GM18517 (cell line): ENCODE measurements around the gene CFAP57.
"Not testable (repeated sequence)": the region's sequence is repeated elsewhere in the genome, so short reads cannot be mapped to it uniquely, and the experiment has no call there.

Source experiments
- ATAC-seq: cut with Tn5 transposase; IDR thresholded peaks from one replicate; pipeline ENCODE4 v1.9.1; 2021; ENCODE audit warnings: mild to moderate bottlenecking, moderate library complexity; ENCODE audit not compliant: unreplicated experiment

CFAP57 gene

DNA sequence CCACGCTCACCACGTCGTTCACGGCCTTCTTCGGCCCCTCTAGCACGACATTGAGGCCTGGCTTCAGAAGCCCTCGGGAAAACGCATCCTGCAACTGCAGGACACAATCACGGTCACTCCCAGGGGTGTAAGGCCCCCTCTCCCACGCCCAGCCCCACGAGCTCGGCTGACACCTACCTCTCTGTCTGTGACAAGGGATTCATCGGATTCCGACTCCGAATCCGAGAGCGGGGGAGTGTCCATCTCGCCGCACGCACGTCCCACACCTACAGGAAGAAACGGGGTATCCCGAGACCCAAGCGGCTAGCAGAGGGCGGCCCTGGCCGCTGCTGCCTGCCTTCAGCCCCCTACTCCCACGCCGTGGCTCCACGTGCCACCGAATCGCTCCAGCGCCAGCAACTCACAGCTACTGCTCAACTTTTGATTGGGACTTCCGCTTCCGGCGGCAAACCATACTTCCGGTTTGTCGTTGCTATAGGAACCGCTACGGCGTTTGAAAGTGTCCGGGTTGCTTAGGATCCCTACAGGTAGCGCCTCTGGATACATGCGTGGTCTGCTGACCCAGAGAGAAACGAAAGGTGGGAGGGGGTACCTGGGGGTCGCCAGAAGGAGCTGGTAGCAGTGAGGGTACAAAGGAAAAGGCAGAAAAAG, at the start of gene CFAP57, which contains the start of gene EBNA1BP2:
TSS of gene CFAP57 (plus strand) at position 455 of the 651 bp plus-strand sequence. CDS start 424 bp downstream, outside the sequence.
TSS of gene EBNA1BP2 (minus strand) at position 415 of the 651 bp plus-strand sequence. CDS start at position 243, 172 bp downstream.
- ATAC-seq = peak; percentile 93

DNA sequence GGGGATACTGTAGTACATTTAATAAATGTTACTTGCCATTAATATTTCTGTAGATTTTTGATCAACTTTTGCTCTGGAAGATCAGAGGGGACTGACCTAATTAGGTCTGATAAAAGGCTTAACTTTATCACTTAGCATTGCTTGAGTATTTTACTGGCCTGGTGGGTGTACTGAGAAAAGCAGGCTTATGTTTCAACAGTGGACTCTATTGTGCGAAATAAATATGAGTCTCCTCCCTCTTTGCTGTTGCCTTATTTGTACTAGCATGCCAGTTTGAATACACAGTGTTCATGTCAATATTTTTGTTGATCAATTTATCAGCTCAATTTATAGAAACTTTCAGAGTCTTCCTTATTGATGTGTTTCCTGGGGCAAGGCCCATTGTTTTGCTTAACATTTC, 49.1 kb upstream of the CFAP57 start:
- ATAC-seq = no peak

DNA sequence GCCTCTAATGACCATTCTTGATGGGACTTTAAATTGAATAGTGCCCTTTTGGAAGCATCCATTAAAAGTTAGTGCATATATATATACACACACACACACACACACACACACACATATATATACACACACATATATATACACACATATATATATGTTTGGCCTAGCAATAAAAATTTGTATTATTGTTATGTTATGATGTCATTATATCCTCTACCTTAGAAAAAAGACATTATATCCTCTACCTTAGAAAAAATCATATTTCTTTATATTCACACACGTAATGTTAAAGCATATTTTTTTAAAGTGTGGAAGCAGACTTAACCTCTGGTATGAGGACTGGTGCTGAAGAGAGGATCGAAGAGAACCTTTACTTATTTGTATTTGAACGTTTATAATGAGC, 43.3 kb upstream of the CFAP57 start:
- no peak for ATAC-seq

DNA sequence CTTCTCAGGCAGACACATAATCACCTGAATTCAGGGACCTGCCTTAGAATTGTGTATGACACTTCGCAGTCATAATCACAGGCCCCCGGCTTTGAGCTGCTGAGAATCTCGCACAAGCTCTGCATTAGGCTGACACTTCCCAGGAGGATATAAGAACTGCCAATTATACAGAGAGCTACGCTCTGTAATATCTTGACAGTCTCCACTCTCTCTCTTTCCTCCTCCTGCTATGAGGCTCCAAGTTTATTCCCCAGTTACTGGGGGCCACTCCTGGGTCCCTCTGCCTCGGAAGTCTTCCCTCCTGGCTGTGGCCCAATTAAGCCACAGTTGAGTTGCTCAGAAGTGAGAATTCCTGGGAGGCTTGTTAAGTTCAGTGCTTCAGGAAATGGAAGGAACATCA, 42.7 kb upstream of the CFAP57 start:
- ATAC-seq = no peak

DNA sequence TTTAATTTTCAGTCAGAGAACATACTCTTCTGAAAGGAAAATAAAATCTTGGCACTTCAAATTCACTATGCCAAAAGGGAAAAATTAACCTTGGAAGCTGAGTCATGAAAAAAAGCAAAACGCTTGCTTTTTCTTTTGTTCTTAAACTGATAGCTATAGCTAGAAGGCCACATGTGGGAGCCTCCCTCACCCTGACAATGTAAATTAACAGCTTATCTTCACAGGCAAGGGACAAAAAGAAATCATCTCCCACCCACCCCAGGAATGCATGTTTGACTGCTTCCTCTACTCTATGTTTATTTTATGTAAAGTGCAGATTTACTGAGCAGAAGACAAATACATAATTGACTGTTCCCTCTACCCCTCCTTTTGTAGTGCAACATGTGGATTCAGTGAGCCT, 38.1 kb upstream of the CFAP57 start:
- ATAC-seq = no peak

DNA sequence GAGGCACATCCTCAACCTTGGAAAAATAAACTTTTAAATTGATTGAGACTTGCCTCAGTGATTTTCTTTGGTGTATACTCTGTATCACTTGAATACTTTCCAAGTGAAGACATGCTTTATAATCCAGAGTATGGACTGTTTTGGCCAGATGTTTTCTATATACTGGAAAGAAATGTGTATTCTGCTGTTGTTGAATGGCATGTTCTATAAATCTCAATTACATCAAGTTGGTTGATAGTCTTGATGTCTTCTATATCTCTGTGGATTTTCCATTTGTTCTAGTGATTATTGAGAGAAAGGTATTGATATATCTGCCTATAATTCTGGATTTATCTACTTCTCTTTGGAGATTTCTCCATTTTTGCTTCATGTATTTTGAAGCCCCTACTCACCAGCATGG, 37.5 kb upstream of the CFAP57 start:
- no peak for ATAC-seq

DNA sequence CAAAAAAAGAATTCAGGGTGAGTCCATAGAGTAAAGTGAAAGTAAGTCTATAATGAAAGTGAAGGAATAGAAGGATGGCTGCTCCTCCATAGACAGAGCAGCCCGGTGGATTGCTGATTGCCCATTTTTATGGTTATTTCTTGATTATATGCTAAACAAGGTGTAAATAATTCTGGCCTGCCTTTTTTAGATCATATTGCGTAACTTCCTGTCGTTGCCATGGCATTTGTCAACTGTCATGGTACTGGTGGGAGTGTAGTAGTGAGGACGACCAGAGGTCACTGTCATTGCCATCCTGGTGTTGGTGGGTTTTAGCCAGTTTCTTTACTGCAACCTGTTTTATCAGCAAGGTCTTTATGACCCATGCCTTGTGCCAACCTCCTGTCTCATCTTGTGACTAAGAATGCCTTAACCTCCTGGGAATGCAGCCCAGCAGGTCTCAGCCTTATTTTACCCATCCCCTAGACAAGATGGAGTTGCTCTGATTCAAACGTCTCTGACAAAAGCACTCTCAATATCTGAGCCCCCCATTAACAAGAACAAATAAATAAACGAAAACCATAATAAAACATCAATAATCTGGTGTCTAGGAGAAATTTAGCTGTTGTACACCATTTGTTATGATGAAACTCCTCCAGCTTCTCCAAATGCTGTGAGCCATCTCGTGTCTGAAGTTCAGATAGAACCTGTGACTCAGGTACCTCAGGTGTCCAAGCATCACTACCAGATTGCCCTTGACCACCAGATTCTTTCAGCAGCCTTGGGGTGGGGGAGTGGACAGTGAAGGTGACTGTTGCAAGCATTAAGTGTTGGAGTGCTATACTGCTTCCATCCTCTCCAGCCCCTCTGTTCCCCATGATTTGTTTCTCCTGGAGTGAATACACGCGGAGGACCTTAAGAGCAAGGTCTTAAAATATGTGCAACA, 36.0 kb upstream of the CFAP57 start:
- ATAC-seq = no peak

GRCh38 chr1:43137445-43138052, 34.6 kb upstream of the CFAP57 start:
- no peak for ATAC-seq

DNA sequence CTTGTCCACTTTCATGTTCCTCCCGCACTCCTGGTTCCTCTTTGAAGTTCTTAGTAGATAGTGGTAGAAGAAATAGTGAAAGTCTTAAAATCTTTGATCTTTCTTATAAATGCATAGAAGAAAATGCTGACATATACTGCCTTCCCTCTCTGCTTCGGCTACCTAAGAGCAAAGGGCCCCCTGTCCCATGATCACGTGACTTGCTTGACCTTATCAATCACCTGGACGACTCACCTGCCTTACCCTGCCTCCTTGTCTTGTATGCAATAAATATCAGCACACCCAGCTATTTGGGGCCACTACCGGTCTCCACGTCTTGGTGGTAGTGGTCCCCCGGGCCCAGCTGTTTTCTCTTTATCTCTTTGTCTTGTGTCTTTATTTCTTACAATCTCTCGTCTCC, 32.8 kb upstream of the CFAP57 start:
- not testable (repeated sequence) for ATAC-seq

DNA sequence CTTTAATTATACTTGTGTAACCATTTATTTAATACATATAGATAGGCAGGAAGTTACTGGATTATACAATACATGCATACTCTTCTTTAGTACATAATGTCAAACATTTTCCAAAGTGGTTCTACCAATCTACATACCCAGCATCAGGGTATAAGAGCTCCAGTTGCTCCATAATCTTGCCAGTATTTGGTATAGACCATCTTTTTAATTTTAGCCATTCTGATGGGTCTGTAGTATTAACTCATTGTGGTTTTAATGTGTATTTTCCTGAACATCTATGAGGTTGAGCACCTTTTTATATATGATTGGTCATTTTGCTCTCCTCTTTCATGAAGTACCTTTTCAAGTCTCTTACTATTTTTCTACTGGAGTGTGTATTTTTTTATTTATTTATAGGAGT, 32.1 kb upstream of the CFAP57 start:
- ATAC-seq = no peak

- ATAC-seq = no peak
Observed at GRCh38 chr1:43140583-43140982, 31.5 kb upstream of the CFAP57 start.

DNA sequence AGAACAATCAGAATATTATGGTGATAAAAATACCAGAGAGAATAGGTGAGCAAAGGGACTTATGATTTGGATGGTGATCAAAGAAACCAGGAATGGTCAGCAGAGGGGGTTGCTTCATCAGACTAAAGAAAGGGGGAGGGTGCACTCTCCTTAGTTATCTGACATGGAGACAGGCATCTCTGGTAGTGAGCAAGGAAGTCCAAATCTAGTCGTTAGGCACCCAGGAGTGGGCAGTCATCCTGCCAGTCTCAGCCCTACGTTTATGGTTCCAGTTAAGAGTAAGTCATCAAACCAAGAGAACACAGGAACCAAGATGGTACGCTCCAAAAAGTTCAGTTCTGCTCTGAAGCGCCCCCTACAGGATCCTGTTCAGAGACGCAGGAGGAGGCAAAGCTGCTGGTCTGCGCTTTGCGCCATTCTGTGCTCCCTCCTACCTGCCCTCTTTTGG, 28.7 kb upstream of the CFAP57 start:
- ATAC-seq = no peak

DNA sequence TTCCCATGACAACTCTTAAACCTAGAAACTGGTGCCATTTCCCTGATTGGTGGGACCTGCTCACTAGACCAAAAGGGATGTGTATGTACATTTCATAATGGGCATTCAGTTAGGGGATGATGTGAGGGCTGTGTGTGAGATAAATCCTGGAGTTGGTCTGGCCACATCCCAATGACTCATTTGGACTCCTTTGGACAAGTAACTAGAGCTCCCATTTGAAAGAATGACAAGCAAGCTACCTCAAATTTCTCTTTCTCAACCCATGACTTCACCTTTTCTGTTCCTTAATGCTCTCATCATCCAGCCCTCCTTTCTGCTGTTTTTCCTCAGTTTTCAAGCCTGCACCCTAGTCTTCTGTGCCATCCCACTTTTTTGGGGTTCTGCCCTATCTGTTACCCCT, 27.9 kb upstream of the CFAP57 start:
- no peak for ATAC-seq

- no peak for ATAC-seq
Observed at GRCh38 chr1:43147625-43148327, 24.4 kb upstream of the CFAP57 start.

DNA sequence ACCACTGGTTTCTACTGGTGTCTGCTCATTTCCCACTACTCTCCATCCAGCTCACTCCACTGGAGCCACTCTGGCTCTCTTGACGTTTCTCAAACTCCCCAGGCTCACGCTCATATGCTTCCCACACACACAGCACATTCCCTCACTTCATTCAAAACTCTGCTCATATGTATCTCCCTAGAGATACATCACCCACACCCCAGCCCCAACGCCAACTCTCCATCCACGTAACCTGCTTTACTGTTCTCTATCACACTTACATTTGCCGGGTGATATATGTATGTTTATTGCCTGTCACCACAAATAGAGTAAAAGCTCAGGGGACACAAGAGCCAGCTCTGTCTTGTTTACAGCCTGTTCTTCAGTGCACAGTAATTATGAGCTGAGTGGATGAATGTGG, 22.2 kb upstream of the CFAP57 start:
- ATAC-seq = no peak

DNA sequence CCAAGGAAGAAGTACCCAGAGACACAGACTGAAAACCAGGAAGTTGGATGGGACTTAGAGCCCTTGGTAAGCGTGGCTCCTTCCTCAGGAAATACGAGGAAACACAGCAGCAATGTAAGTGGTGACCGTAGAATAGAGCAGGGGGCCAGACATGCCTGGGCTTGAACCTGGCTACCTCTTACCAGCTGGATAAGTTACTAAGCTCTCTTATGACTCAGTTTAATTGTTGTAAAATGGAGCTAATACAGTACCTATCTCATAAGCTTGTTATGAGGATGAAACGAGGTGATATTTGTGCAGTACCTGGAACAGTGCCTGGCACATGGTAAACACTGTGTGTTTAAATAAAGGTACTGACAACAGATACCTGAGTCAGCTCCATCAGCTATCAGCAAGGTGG, 19.3 kb upstream of the CFAP57 start:
- ATAC-seq = no peak

DNA sequence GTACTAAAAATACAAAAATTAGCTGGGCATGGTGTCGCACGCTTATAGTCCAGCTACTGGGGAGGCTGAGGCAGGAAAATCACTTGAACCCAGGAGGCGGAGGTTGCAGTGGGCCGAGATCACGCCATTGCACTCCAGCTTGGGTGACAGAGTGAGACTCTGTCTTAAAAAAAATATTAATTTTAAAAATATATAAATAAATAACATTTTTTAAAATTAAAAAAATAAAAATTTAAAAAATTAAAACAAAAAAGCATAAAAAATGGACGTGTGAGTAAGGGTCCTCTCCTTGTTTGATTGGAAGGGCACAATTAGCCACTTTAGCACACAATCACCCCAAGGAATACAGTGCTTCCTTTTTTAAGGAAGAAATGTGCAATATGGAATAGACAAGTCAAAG, 18.7 kb upstream of the CFAP57 start:
- ATAC-seq = no peak

DNA sequence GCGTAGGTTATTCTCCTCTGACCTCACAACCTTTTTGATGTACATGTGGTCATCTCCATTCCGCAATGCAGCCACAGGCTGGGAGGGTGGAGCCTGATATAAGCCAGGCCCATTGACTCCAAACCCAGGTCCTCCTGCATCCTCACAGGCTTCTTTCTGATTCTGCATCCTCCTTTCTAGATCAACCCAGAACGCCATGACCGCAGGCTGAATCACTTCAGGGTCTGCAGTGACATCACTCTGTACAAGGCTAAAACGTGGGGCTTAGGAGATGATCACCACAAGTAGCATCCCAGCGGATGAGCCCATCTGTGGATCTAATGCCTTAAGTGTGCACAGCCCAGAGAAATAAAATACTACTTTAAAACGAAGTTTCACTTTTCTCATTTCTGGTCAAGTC, 16.1 kb upstream of the CFAP57 start:
- no peak for ATAC-seq

- ATAC-seq = no peak
Observed at GRCh38 chr1:43165162-43165561, 7.0 kb upstream of the CFAP57 start.

DNA sequence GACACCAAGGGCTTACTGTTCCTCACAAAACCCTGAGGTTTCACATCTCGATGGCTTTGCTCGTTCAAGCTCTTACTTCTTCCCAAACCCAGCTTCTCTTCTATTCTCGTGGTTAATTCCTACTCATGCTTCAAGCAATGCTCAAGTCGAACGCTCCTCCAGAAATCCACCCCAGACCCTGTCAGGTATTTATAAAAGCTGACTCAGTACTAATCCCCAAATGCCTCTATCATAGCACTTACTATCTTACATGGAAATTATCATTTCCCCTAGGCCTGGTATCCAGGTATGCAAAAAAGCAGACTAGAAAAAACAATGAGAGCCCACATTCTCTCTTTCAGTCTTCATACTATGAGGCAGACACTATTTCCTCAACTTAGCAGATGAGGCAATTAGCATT, 6.4 kb upstream of the CFAP57 start:
- no peak for ATAC-seq

- ATAC-seq = no peak
Observed at GRCh38 chr1:43171312-43171875, 736 bp upstream of the CFAP57 start.
